Measurements from ENCODE around the gene ZFAND3.

- TF ChIP-seq, protein P1, sequence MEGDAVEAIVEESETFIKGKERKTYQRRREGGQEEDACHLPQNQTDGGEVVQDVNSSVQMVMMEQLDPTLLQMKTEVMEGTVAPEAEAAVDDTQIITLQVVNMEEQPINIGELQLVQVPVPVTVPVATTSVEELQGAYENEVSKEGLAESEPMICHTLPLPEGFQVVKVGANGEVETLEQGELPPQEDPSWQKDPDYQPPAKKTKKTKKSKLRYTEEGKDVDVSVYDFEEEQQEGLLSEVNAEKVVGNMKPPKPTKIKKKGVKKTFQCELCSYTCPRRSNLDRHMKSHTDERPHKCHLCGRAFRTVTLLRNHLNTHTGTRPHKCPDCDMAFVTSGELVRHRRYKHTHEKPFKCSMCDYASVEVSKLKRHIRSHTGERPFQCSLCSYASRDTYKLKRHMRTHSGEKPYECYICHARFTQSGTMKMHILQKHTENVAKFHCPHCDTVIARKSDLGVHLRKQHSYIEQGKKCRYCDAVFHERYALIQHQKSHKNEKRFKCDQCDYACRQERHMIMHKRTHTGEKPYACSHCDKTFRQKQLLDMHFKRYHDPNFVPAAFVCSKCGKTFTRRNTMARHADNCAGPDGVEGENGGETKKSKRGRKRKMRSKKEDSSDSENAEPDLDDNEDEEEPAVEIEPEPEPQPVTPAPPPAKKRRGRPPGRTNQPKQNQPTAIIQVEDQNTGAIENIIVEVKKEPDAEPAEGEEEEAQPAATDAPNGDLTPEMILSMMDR (IDR thresholded peaks at IDR 0.05; ENCODE audit: insufficient read depth, low read depth, low read length) = no peak
- no peak for TF ChIP-seq EZH2 (IDR thresholded peaks at IDR 0.05; ENCODE audit: insufficient read depth, low read length)
Measured at GRCh38 chr6:38179300-38179699, 359.8 kb downstream of the ZFAND3 start.

Data from astrocyte (in vitro differentiated cells and primary cell).